GM10266 (cell line): ENCODE measurements around the gene ASIC2.

Experiments used
- DNase-seq: peaks from one replicate; pipeline ENCODE4 v3.0.0; 2012; ENCODE audit errors: extremely low spot score
- CTCF ChIP-seq: IDR thresholded peaks from 2 replicates; pipeline ENCODE4 v1.5.1; 2012; ENCODE audit warnings: mild to moderate bottlenecking, low read depth; ENCODE audit not compliant: control insufficient read depth, insufficient read depth; ENCODE audit errors: missing control alignments

Gene ASIC2

GRCh38 chr17:33292981-33293867 is at the start of gene ASIC2:
ASIC2 (minus strand) TSS chr17:33293295.
- no peak for DNase-seq

GRCh38 chr17:33342025-33342424 is 48.9 kb upstream of the ASIC2 start:
- DNase-seq = no peak
- TF ChIP-seq CTCF = no peak

More at GRCh38 chr17:33292981-33293867, at the start of gene ASIC2:
- no peak for TF ChIP-seq CTCF

GRCh38 chr17:33338242-33338641 is 45.1 kb upstream of the ASIC2 start:
- TF ChIP-seq CTCF = no peak
- DNase-seq = no peak

GRCh38 chr17:33335491-33336173 is 42.5 kb upstream of the ASIC2 start:
- DNase-seq = no peak
- TF ChIP-seq CTCF = no peak

- DNase-seq = no peak
- TF ChIP-seq CTCF = no peak
These were observed 41.6 kb upstream of the ASIC2 start for GRCh38 chr17:33334703-33335102.

- DNase-seq = no peak
- no peak for TF ChIP-seq CTCF
These were observed 37.8 kb upstream of the ASIC2 start for GRCh38 chr17:33330877-33331276.

GRCh38 chr17:33328129-33328528 is 35.0 kb upstream of the ASIC2 start:
- DNase-seq = no peak
- TF ChIP-seq CTCF = no peak
